ENCODE data around the gene AKAP13.
"Not testable (repeated sequence)": the region's sequence is repeated elsewhere in the genome, so short reads cannot be mapped to it uniquely, and the experiment has no call there.

- TF ChIP-seq HOXA7 (CRISPR knock-in tag; IDR thresholded peaks at IDR 0.05; ENCODE audit: borderline replicate concordance); ZNF830 (tag by site-specific recombination; IDR thresholded peaks at IDR 0.05; ENCODE audit: low read depth); ZNF521 (tag by site-specific recombination; IDR thresholded peaks at IDR 0.05); ZNF433 (tag by site-specific recombination; IDR thresholded peaks at IDR 0.05; ENCODE audit: low read depth); ZSCAN30 (tag by site-specific recombination; IDR thresholded peaks at IDR 0.05): not testable (repeated sequence)
Observed at GRCh38 chr15:85342163-85342562, 38.2 kb upstream of the AKAP13 start.

All from HEK293 (cell line).